IPS-18c (cell line): Measurements from ENCODE around the gene TMEM117.
"Not testable (repeated sequence)": the region's sequence is repeated elsewhere in the genome, so short reads cannot be mapped to it uniquely, and the experiment has no call there.

Experiments used
- H3K4me3 ChIP-seq: 2 replicates; pipeline ENCODE4 v1.7.0; 2013; ENCODE audit warnings: low read depth, mild to moderate bottlenecking, low read length, moderate library complexity; ENCODE audit not compliant: insufficient read depth
- H3K9me3 ChIP-seq: one replicate; pipeline ENCODE4 v1.6.1; 2013; ENCODE audit warnings: mild to moderate bottlenecking, low read length, moderate library complexity; ENCODE audit not compliant: control insufficient read depth, insufficient read depth

TMEM117 gene

DNA sequence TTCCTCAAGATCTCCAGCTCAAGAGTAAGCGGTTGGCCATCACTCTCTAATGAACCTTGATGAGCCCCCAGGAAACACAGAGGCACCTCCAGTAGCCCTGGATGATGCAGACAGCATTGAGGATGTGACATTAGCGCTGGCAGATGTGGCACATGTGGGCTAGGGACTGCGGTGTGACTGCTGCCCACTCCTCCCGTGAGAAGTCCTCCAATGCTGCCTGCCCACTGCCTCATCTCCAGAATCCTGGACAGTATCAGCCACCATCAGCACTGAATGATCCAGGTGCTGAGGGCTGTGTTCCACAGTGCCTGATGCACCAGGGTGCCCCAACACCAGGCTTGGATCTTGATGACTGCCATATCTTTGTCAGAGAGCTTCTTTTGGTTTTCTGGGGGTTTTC is 412.6 kb downstream of the TMEM117 start:
- Histone ChIP-seq H3K9me3 (peaks cover 2% of the 10 kb centered on the region), H3K4me3 (no peak overlapping the region)

DNA sequence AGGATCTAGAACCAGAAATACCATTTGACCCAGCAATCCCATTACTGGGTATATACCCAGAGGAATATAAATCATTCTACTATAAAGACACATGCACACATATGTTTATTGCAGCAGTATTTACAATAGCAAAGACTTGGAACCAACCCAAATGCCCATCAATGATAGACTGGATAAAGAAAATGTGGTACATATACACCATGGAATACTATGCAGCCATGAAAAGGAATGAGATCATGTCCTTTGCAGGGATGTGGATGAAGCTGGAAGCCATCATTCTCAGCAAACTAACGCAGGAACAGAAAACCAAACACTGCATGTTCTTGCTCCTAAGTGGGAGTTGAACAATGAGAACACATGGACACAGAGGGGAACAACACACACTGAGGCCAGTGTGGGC is 414.6 kb downstream of the TMEM117 start:
- H3K4me3 ChIP-seq, H3K9me3 ChIP-seq: not testable (repeated sequence)

DNA sequence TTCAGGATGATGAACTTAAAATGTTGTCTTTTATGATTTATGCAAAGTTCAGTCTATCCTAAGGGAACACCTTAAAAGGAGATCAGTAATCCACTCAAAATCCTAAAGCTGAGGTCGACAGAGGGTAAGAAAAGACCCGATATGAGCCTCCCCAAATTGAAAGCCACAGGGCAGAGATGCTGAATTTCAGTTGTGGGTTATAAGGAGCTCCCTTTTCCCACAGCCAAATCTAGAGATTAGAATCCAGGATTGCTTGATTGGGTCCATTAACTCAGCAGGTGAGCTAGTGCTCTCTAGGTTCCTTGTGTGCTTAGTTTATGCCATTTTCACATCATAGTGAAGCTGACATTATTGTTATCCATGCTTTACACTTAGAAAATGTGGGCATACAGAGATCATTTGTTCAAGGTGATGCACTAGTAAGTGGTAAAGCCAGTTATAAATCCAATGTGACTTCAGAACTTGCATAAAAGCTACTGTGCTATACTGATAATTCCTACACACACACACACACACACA is 417.5 kb downstream of the TMEM117 start:
- Histone ChIP-seq H3K4me3 (no peak overlapping the region), H3K9me3 (peaks cover 2% of the 10 kb centered on the region)

DNA sequence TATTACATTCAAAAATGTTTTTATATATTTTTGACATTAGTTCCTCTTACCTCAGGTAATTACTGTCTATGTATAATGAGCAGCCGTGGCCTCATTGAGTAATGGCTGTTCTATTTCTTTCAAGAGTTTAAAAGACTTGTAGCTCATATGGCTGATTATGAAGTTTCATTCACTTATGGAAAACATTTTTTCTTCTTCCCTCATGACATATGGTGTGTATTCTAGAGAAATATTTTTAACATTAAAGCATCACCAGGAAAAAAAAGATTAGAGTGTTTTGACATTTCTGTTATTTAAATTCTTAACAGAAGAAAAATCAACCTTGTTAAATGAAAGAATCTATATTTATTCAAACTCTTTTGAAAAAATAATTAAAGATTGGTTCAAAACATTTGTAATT is 422.4 kb downstream of the TMEM117 start:
- no peaks in the 10 kb centered on the region for H3K9me3 ChIP-seq
- no peak overlapping the region for H3K4me3 ChIP-seq

DNA sequence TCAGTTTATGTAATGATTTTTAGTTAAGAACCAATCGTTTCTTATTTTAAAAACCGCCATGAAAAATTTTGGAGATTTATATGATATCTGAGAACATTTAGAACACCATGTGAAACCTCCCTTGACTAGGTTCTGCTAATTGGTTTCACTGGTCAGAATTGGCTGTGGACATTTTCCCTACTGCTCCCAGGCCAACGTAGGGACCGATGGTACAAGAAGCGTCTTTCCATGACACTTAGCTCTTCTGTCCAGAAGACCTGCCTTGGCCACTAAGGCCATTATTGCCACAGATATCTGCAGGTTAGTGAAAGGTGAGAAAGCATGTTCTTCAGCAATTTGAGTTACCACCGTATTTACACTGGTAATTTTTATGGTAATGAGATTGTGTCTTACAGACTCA is 424.0 kb downstream of the TMEM117 start:
- no peak overlapping the region for H3K4me3 ChIP-seq
- H3K9me3 ChIP-seq, result no peaks in the 10 kb centered on the region

DNA sequence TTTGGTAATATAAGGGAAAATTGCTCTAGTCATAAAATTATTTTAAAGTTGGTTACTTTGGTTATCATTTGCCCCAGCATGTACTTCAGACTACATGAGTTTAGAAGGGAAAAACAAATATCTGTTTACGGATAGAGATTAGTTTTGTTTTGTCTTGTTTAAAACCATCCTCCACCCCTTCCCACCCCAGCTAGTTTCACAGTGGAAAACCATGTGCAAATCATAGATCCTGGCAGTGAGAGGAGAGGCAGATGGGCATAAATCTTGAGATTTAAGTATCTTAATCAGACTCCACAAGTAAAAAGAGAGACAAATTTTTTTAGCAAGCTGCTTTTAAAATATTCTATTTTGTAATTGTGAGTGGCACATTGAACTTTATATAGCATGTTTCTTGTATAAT is 424.7 kb downstream of the TMEM117 start:
- Histone ChIP-seq H3K4me3 (no peak overlapping the region), H3K9me3 (no peaks in the 10 kb centered on the region)

DNA sequence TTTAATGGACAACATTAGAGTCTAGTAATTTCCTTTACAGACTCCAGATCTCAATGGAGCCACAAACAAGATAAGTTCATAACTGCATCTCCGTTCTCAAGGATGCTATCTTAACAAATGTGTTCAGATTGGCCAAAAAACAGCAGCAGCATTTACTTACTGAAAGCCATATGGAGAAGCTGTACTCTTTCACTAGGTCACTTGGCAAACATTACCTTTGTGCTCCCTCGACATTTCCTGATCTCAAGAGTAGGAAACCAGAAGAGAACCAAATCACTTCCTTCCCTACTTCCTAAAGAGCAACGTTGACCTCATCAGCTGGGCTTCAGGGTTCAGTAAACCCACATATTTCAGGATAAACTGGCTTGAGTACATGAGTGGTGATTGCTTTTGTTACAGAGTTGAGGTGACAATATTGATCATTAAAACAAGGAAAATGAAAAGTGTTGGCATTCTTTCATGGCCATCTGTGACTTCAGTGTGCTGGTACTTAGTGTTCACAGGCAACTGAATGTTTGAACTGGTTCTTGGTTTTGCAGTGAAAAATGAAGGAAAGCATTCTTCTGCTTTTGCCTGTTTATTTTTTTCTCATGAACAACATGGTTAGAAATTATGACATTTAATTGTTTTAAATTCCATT is 449.6 kb downstream of the TMEM117 start:
- no peaks in the 10 kb centered on the region for H3K9me3 ChIP-seq
- H3K4me3 ChIP-seq, result no peak overlapping the region

DNA sequence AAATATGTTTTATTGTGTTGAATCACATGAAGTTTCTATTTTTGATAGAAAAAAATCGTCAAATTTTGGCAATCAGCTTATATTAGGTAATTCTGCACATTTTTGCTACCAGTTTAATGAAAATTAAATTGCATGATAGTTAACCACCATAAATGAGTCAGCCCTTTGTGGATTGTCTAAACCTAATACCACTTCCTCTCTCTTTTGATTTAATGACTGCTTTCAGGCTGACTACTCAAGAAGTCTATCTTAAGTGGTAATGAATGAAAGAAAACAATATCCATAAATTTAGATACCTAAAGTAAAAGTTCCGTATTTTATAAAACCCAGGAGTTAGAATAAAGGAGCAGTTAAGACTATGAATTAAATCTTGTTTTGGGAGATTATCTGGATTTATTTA is 450.5 kb downstream of the TMEM117 start:
- H3K4me3 ChIP-seq, result no peak overlapping the region
- no peaks in the 10 kb centered on the region for H3K9me3 ChIP-seq

DNA sequence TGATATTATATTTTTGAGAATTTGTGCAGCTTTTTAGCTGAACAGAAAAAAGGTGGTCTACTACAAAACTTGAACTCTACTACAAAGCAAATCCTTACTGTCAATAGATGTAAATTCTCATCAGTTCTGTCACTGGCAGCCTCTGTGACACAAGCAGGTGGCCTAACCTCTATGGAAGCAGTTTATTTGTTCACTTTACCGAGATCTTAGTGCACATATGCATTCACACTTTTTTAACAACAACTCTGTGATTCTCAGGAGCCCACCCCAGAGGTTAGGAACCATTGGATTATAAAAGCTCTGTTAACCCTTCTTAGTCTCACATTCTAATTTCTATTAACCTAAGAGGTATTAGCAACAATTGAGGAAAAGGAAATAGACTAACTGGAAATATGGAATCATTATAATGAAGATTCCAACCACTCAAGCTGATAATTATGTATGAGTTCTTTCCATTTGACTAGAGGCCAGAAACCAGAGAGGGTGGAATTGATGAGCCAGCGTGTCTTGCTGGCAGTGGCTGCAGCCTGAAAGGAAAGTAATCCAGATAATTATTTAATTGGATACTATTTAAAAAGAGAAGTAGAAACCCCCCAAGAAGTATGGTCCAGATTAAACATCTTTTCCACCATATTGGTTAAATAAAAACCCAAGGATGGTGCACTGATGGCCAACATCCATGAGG is 451.1 kb downstream of the TMEM117 start:
- Histone ChIP-seq H3K4me3 (no peak overlapping the region), H3K9me3 (no peaks in the 10 kb centered on the region)

DNA sequence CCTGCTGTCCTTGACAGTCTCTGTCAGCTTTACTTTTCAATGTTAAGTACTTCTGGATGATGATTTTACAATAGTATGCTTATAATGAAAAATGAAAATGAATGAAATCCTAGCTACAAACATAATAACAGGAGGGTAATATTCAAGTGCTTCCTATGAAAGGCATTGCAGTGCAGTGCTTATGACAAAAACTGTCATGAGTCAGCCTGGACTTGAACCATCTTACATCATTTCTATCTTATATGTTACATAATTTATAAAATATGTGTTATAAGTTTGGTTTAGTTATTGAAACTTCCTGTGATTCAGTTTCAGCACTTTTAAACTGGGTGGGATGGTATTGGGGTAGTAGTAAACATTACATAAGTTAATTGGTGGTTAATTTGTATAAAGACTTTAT is 451.7 kb downstream of the TMEM117 start:
- H3K9me3 ChIP-seq, result no peaks in the 10 kb centered on the region
- H3K4me3 ChIP-seq, result no peak overlapping the region

DNA sequence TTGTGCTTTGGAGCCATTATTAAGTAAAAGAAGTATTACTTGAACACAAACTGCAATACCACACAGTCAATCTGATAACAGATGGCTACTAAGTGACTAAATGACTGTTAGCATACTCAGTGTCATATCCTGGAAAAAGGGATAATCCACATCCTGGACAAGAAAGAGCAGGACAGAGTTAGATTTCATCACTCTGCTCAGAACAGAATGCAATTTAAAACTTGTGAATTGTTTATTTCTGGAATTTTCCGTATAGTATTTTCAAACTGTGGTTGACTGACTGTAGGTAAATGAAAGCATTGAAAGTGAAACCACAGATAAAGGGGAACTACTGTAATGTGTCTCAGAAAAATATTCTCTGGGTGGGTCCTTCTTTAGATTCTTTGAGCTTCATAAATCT is 458.8 kb downstream of the TMEM117 start:
- no peaks in the 10 kb centered on the region for H3K9me3 ChIP-seq
- H3K4me3 ChIP-seq, result no peak overlapping the region

DNA sequence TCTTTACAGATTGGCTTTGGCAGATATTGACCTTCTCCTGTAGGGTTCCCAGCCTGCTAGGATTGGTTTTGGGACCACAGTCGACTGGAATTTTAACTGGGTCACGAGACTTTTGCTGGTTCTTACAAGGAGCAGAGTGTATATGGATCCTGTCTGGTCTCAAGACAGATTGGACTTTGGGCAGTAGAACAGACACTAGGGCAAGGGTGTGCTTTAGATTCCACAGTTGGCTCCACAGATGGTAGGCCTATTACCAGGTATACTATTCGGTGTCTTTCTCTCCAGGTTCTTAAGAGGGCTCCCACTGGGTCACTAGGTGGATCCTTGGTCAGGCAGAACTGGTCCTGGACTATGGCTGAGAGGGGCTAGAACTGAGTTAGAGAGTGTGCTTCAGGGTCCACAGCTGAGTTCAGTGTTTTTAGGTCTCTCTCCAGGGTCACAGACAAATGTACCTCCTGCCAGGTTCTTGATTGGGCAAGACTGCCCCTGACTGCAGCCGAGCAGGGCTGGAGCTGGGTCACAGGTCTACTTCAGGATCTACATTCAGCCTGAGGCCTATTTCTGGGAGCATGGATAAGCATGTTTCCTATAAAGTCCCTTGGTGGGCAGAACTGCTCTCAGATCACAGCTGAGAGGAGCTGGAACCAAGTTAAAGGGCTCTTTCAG is 460.2 kb downstream of the TMEM117 start:
- Histone ChIP-seq H3K4me3 (no peak overlapping the region), H3K9me3 (no peaks in the 10 kb centered on the region)

DNA sequence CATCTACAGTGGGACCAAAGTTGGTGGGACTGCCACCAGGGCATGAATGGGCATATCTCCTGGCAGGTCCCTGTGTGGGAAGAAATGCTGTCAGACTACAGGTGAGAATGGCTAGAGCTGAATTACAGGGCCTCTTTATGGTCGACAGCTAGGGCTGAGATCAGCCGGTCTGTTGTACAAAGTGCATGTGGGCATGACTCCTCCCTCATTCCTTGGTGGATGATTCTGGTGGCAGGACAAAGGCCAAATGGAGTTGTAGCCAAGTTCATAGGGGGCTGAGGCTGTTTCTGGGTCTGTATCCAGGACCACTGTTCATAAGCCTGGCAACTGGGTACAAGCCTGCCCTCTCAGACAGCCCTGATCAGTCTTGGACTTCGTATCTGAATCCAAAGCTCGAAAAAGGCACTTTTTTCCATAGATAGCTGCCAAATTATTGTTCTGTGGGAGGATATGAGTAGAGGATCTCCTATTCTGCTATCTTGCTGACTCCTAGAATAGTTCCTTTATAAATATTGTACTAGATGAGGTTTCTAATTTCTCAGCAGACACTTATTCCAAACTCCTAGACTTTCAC is 460.8 kb downstream of the TMEM117 start:
- Histone ChIP-seq H3K9me3 (no peaks in the 10 kb centered on the region), H3K4me3 (no peak overlapping the region)

DNA sequence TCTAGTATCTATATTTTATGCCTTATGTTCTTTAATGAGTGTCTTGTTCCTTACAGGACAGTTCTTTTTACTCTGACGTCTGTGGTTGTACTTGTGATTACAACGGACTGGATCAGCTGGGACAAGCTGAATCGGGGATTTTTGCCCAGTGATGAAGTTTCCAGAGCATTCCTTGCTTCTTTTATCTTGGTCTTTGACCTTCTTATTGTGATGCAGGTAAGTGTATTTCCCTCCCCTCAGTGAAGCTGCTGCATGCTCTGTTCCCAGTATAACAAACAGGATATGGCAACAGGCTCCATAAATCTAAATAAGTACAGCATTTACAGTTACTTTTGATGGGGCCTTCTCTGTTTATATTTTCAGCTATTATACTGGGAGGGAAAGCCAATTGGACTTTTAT is 463.6 kb downstream of the TMEM117 start:
- H3K9me3 ChIP-seq, result no peaks in the 10 kb centered on the region
- H3K4me3 ChIP-seq, result no peak overlapping the region

DNA sequence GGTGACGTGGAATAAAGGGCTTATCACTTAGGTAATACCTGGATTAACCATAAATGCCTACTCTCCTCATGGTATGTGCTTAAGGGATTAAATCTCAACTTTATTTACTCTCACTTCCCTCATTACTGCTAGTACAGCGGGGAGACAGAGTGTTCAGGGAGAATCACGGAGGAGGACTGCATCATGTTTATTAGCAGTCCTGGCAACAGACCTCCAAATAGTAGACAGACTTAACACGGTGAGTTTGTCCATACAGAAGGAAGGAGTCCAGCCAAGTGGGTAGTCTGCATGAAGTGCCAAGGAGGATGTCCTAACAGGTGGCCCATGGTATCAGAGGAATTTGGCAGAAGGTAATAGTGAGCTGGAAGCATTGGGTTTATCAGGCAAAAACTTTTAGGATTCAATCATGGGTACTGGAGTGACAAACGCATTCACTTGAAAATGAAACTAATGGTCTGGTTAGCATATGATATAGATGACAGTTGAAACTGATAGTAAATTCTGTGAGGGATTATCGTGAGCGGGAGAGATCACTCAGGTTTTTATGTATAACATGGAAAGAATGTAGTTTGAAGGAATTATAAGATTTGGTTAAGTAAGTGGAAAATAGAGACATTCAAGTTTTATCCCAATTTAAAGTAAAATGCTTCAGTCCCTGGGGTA is 471.8 kb downstream of the TMEM117 start:
- H3K4me3 ChIP-seq, result no peak overlapping the region
- peaks cover 3% of the 10 kb centered on the region for H3K9me3 ChIP-seq

DNA sequence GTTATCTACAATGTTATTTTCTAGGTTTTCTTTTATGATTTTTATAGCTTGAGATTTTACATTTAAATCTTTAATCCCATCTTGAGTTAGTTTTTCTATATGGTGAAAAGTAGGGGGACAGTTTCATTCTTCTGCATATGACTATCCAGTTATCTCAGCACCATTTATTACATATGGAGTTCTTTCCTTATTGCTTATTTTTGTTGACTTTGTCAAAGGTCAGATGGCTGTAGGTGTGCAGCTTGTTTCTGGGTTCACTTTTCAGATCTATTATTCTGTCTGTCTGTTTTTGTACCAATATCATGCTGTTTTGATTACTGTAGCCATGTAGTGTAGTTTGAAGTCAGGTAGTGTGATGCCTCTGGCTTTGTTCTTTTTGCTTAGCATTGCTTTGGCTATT is 477.3 kb downstream of the TMEM117 start:
- Histone ChIP-seq H3K4me3 (no peak overlapping the region), H3K9me3 (no peaks in the 10 kb centered on the region)

DNA sequence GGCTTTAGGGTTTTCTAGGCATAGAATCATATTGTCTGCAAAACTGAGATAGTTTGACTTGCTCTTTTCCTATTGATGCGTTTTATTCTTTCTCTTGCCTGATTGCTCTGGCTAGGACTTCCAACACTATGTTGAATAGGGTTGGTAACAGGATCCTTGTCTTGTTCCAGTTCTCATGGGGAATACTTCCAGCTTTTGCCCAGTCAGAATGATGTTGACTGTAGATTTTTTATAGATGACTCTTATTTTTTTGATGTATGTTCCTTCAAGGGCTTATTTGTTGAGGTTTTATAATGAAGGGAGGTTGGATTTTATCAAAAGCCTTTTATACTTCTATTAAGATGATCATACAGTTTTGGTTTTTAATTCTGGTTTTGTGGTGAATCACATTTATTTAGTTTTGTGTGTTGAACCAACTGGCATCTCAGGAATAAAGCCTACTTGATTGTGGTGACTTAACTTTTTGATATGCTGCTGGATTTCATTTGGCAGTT is 478.2 kb downstream of the TMEM117 start:
- Histone ChIP-seq H3K4me3 (no peak overlapping the region), H3K9me3 (no peaks in the 10 kb centered on the region)
